HFFc6 (cell line): ENCODE data around the gene EMD. TPM values are rescaled to one million over a fixed set of nuclear protein-coding genes. Genes with fewer than 3 reads are reported as not detected.

Experiments
- DNase-seq: peaks from one replicate; pipeline ENCODE4 v3.0.0-alpha.2; 2018
- H3K27ac Mint-ChIP-seq: 2 replicates; pipeline ENCODE4 v1.8.0; 2020; ENCODE audit warnings: mild to moderate bottlenecking, mixed read lengths
- H3K27me3 Mint-ChIP-seq: 2 replicates; pipeline ENCODE4 v1.8.0; 2021; ENCODE audit warnings: mild to moderate bottlenecking, moderate library complexity, mixed read lengths; ENCODE audit not compliant: insufficient read depth
- H3K36me3 Mint-ChIP-seq: 2 replicates; pipeline ENCODE4 v1.8.0; 2021; ENCODE audit warnings: low read depth, mixed read lengths
- H3K4me1 Mint-ChIP-seq: 2 replicates; pipeline ENCODE4 v1.8.0; 2020; ENCODE audit warnings: low read depth, mixed read lengths
- H3K4me3 Mint-ChIP-seq: 2 replicates; pipeline ENCODE4 v1.8.0; 2020; ENCODE audit warnings: mild to moderate bottlenecking, moderate library complexity, mixed read lengths
- H3K9me3 Mint-ChIP-seq: 2 replicates; pipeline ENCODE4 v1.8.0; 2020; ENCODE audit warnings: mild to moderate bottlenecking, mixed read lengths
- CTCF ChIP-seq: fragments of 200-600 bp; sonication (generic); IDR thresholded peaks from 2 replicates; pipeline ENCODE4 v1.5.0; 2021; ENCODE audit warnings: antibody characterized with exemption, mild to moderate bottlenecking
- total RNA-seq, 6 experiments: library from RNA; stranded (reverse); fragmentation: NEBNext Ultra II Directional; extraction: Animal tissue kit (Norgen Biotek cat#: 25700); gene quantifications; 2 replicates in 1 of 6; 3 replicates in 5 of 6; pipeline ENCODE4 v1.2.3, GENCODE V29; 2021

EMD gene
- total RNA-seq, 6 experiments from 2014 or later: 84.8 to 119 (median 108) TPM

- no peak for DNase-seq
- Mint-ChIP-seq H3K4me3 (no peak overlapping the region), H3K36me3 (peaks cover 8% of the 10 kb centered on the region; the same call in 1 of the 2 replicates), H3K9me3 (no peaks in the 10 kb centered on the region), H3K27me3 (peaks cover 14% of the 10 kb centered on the region), H3K4me1 (peaks cover 5% of the 10 kb centered on the region; the same call in 1 of the 2 replicates), H3K27ac (no peak overlapping the region)
- TF ChIP-seq CTCF: no peak
These were observed 21.1 kb upstream of the EMD start for GRCh38 chrX:154358011-154358410.

GRCh38 chrX:154358829-154359228 is 20.3 kb upstream of the EMD start:
- H3K4me3 Mint-ChIP-seq: peak overlapping the region; percentile 46; the same call in 1 of the 2 replicates
- peaks cover 14% of the 10 kb centered on the region for H3K27me3 Mint-ChIP-seq
- DNase-seq: no peak
- TF ChIP-seq CTCF: no peak
- H3K9me3 Mint-ChIP-seq: no peaks in the 10 kb centered on the region
- H3K27ac Mint-ChIP-seq: peak overlapping the region; percentile 65
- peaks cover 5% of the 10 kb centered on the region; the same call in 1 of the 2 replicates for H3K4me1 Mint-ChIP-seq
- H3K36me3 Mint-ChIP-seq: peaks cover 8% of the 10 kb centered on the region; the same call in 1 of the 2 replicates

GRCh38 chrX:154359362-154360154 is 19.5 kb upstream of the EMD start:
- H3K36me3 Mint-ChIP-seq: peaks cover 8% of the 10 kb centered on the region; the same call in 1 of the 2 replicates
- no peak for DNase-seq
- peaks cover 14% of the 10 kb centered on the region for H3K27me3 Mint-ChIP-seq
- no peak overlapping the region for H3K4me3 Mint-ChIP-seq
- H3K9me3 Mint-ChIP-seq: no peaks in the 10 kb centered on the region
- TF ChIP-seq CTCF: no peak
- peak overlapping the region; percentile 31; the same call in 1 of the 2 replicates for H3K27ac Mint-ChIP-seq
- H3K4me1 Mint-ChIP-seq: peaks cover 5% of the 10 kb centered on the region; the same call in 1 of the 2 replicates

- peak overlapping the region; percentile 42; the same call in 1 of the 2 replicates for H3K27ac Mint-ChIP-seq
- H3K9me3 Mint-ChIP-seq: no peaks in the 10 kb centered on the region
- H3K4me1 Mint-ChIP-seq: peaks cover 5% of the 10 kb centered on the region; the same call in 1 of the 2 replicates
- H3K27me3 Mint-ChIP-seq: peaks cover 14% of the 10 kb centered on the region
- peaks cover 8% of the 10 kb centered on the region; the same call in 1 of the 2 replicates for H3K36me3 Mint-ChIP-seq
- H3K4me3 Mint-ChIP-seq: no peak overlapping the region
- TF ChIP-seq CTCF: no peak
- DNase-seq: no peak
These were observed 18.9 kb upstream of the EMD start for GRCh38 chrX:154360155-154360713.

GRCh38 chrX:154362085-154362742 is 16.9 kb upstream of the EMD start:
- H3K36me3 Mint-ChIP-seq: peaks cover 8% of the 10 kb centered on the region; the same call in 1 of the 2 replicates
- H3K27me3 Mint-ChIP-seq: peaks cover 13% of the 10 kb centered on the region
- H3K9me3 Mint-ChIP-seq: no peaks in the 10 kb centered on the region
- no peak overlapping the region for H3K4me3 Mint-ChIP-seq
- H3K27ac Mint-ChIP-seq: peak overlapping the region; percentile 42; the same call in 1 of the 2 replicates
- no peak for DNase-seq
- no peak for TF ChIP-seq CTCF
- H3K4me1 Mint-ChIP-seq: peaks cover 5% of the 10 kb centered on the region; the same call in 1 of the 2 replicates
